ENCODE results near the gene RAPSN. TPM values are rescaled to one million over a fixed set of nuclear protein-coding genes. Genes with fewer than 3 reads are reported as not detected.

RAPSN gene
- total RNA-seq, 1 donor from 2014 or later = 6.3 TPM

DNA sequence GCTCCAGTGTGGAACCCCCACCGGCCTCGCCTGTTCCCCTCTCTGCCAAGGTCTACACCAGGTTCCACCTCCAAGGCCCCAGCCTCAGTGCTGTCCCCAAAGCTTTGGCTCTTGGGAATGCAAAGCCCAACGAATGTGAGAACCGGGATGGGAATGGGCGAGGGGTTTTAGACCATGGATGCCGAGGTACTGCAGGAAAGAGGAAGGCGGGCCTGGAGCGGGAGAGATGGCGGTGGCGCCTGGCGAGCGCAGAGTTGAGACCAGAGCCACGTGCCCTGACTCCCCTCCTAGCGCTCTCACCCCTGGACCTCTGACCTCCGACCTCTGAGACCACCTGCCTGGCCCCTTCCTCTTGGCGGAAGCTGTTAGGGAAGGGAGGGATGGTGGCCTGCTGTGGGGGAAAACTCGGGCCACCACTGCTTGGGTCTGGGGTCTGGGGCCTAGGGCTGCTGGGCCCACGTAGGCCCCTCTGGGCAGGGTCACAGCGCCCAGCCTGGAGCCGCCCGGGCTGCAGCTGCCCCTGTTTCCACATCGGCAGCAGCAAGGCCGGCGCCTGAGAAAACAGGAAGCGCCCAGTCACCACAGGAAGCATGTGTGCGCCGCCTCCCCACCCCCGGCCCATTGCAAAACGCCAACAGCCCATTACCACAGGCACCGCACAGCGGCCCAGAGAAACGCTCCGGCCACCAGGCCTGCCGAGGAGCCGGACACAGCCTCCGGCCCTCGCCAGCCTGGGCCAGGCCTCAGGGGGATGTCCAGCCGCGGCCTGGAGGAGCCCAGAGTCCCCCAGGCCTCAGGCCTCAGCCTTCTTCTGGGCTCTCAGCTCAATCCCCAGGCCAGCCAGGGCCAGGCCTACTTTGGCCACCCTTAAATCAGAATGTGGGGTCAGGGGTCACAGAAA is 54.4 kb downstream of the RAPSN start:
- intact Hi-C loops (cut with micrococcal nuclease) = no loop called here
- DNase-seq = peak; percentile 77
- peak; percentile 57 for ATAC-seq

DNA sequence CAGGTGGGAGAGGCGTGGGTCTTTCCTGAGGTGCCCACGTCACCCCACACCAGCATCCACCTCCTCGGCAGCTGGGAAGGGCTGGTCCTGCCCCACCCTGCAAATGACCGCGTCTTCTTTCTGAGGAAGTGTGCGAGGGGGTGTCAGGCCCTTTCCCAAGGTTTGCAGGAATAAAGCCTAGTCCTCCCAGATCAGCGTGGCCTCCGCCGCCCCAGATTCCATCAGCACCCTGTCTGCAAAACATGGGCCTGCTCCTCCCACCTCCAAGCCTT is 55.0 kb downstream of the RAPSN start:
- DNase-seq (no peak), ATAC-seq (peak; percentile 42)
- intact Hi-C loops (cut with micrococcal nuclease) = no loop called here

DNA sequence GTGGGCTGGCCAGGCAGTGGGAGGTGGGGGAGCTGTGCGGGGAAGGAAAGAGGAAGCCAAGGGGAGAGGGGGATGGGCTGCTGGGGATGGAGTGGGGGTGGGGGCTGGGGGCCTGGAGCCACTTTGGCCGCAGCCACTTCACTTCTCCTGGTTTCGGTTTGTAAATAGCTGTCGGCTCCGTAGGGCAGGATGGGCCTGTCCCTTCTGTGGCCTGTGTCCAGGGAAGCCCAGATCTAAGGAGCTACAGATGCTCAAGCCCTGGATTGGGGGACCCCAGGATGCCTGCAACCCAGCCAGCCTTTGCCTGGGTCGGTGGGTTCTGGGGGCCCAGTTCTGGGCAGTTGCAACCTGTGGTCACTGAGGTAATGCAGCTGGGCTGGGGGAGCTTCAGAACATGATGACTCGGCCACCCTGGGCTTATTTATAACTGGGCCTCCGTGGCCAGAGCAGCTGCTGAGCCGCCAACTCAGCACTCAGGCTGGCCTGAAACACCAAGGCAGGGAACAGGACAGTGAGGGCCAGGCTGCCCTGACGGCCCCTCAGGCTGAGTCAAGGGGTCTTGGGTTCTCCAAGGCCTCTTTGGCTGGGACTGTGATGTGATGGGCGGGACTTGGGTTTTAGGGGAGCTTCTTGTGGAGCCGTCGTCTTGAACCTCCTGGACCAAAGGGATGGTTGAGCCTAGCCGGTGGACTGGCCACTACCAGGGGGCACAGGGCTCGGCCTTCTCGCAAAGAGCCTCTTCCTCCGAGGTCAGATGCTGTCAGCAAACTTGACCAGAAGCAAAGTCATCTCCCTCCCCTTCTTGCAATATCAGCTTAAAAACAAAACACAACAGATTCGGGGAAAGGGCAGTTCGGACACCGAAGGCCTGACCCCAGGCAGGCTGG is 55.5 kb downstream of the RAPSN start:
- intact Hi-C loops (cut with micrococcal nuclease) = no loop called here
- ATAC-seq = peak; percentile 61
- DNase-seq = peak; percentile 61

DNA sequence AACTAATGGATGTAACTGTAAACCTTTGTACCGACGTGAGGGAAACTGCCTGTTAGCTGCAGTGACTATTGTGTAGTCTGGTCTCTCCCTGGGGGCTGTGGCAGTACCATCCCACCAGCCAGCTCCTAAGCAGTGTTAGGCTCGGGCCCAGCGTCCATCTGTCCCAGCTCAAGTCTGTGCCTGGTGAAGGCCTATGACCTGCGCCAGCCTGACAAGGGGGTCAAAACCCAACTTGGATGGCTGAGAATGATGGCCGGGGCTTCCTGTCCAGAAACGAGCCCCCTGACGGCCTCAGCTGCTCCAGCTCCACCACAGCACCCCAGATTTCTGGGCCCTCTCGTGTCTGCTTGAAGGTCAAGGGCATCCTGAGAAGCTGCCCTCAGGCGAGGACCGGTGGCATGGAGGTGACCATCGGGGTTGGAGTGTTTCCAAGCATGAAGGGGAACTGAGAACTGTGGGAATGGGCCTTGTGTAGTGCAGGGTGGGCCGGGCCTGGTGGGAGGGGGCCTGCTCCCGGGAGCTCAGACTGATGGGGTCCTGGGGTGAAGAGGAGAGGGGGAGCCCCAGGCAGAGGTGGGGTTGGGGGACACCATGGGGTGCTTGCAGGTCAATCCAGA is 56.3 kb downstream of the RAPSN start:
- DNase-seq = no peak
- intact Hi-C loops (cut with micrococcal nuclease) = no loop called here
- peak; percentile 5 for ATAC-seq

DNA sequence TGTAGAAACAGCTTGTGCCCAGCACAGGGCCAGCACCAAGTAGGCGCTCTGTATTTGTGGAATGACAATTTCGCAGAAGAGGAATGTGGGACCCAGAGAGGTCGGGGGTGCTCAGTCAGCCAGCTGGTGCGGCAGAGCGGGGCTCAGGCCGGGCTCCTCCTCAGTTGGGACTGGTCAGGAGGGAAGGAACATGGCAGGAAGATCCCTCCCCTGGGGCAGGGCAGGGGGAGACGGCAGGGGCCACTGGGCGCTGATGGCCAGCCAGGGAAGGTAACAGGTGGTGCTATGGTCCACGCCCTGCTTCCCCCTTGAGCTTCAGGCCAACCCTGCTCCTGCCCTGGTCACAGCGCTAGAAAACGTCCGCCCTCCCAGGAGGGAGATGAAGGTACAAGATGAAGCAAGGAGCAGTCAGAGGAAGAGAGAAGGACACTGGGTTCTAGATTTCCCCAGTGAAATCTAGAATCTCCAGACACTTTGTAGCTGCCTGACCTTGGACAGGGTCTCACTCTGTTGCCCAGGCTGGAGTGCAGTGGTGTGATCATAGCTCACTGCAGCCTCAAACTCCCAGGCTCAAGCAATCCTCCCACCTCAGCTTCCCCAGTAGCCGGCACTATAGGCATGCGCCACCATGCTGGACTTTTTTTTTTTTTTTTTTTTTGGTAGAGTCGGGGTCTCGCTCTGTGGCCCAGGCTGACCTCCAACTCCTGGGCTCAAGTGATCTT is 57.1 kb downstream of the RAPSN start:
- no peak for DNase-seq
- ATAC-seq = no peak
- intact Hi-C loops (cut with micrococcal nuclease) = no loop called here

DNA sequence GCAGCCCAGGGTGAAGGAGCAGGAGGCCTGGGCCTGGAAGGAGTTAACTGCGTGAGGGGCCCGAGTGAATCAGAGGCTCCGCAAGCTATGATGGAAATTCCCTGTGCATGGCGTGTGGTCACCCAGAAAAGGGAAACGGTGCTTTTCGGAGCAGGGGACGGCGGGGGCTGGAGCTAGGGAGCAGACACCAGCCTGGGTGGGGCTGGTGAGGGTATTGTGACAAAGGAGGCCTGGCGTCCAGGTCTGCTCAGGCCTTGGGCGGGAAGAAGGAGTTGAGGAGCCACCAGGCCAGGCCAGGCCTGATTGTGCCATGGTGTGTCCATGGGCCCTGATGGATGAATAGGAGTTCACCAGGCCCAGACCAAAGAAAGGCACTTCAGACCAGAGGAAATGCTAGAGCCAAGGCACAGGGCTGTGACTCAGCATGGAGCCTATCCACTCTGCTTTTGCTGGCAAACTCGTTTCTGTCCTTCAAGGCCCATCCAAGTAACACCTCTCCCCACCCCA is 57.8 kb downstream of the RAPSN start:
- DNase-seq (peak; percentile 61), ATAC-seq (peak; percentile 8)
- intact Hi-C loops (cut with micrococcal nuclease) = no loop called here

DNA sequence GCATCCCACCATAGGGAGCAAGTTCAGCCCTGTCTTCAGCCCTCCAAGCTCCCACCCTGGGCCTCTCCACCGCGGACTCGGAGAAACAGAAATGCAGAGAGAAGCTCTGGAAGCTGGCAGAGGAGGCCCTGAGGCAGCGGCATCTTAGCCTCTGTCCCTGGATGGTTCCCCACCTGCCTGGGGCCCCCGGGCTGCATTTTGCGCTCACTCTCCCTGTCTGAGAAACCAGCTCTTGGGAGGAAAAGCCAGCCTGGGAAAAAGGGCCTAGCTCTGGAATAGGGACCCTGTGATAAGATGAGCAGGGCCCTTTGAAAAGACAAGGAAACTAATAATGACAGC is 58.5 kb downstream of the RAPSN start:
- ATAC-seq = no peak
- DNase-seq = no peak
- intact Hi-C loops (cut with micrococcal nuclease) = no loop called here

DNA sequence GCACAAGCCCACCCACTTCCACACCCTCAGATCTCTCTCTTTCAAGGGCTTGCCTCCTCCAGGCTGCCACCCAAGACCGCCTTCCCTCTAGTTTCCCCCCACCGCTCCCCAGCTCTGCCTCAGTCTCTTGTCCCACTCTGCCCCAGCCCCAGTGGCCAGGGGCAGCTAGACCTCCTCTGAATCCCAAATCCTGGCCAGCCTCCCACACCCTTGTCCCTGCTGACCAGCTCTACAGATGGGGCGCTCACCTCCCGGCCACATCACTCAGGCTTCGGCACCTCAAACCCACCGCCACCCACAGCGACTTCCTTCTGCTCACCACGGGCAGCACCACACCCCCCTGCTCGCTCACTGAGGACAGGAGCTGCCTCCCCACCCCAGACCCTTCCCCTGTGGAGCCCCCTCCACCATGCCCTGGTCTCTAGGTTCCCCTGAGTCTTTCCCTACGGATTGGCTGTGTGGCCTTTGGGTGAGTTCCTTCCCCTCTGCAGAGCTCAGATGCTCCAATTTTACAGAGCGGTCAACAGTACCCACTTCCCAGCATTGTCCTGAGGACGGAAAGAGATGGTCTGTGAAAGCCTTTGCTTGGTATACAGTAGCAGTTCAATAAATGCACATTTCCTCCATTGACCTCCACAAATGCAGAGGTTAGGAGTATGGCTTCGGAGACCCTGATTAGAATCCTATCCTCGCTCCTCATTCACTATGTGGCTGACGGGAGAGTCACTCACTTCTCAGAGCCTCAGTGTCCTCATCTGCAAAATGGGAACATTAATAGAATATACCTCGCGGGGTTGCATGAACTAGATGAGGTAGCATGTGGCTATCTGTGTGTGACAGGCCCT is 59.1 kb downstream of the RAPSN start:
- DNase-seq (no peak), ATAC-seq (no peak)
- intact Hi-C loops (cut with micrococcal nuclease) = no loop called here

DNA sequence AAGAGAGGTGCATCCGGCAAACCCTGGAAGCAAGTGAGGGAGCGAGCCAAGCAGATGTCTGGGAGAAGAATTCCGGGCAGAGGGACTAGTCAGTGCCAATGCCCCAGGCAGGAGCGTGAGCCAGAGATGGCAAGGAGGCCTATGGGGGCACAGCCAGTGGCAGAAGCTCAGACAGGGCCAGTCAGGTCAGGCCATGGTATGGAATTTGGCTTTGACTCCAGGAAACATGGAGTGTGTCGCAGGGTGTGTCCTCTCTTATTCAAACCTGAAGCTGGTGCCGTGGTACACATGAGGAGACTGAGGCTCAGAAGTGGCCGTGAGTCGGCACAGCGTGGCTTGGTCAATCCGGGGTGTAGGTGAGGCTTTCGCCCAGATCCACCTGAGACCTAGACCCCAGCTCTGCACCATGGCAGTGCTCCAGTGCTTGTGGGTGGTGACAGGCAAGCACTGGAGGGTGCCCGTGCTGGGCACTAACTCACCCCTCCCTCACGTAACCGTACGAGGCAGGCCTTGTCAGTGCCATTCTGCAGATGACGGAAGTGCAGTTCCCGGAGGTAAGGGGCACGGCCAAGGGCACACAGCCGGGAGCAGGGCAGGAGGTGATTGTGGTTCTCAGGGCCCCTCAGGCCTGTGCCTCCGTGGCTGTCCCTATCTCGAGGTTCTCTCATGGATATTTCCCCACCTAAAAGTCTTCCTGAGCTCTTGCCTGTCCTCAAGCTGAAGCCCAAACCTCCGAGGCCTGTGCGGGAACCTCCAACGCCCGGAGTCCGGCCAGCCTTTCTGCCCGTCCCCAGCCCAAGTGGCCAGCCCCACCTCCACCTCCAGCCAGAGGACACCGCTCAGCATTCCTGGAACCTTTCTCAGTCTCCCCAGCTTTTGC is 60.0 kb downstream of the RAPSN start:
- intact Hi-C loops (cut with micrococcal nuclease) = no loop called here
- no peak for ATAC-seq

DNA sequence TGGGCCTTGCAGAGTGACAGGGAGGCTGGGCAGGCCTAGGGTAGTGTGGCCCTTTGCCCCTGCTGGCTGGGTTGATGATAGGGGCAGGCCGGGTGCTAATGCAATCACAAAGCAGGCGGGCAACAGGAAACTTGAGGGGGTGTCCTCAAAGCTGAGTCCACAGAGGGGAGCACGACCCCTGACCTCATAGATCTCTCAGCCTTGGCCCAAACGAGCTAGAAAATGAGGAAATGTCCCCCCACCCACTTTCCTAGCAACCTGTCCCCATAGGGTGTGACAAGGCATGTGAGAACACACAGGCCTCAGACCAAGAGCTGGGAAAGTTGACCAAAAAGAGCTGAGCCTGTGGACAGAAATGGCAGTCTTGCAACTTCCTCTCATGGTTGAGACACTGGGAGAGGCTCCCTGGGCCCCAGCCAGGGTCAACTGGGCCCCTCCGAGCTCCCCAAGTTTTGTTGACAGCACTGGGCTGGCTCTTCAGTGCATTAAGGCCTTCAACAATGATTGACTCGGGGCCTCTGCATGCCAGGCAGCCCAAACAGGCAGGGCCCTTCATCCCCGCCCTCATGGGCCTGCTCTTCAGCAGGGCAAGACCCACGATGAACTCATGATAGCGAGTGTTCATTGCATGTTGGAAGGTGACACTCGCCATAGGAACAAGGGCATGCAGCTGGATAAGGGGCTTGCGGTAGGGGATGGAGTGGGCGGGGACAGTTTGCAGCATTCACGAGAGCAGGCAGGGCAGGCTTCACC is 60.8 kb downstream of the RAPSN start:
- DNase-seq = no peak
- ATAC-seq = peak; percentile 20

More for the DNA sequence above, 60.0 kb downstream of the RAPSN start:
- no peak for DNase-seq

More for the DNA sequence above, 60.8 kb downstream of the RAPSN start:
- intact Hi-C loops (cut with micrococcal nuclease) = no loop called here

Small RNA genes within 50 kb of the gene (microRNA-seq; reads per million reads assigned to microRNA genes)
- gene MIR4487 (ENCODE audit: borderline number of aligned reads) = not detected

Other genes starting within 250 kb of the RAPSN start
- gene DDB2, start 234.2 kb downstream of the RAPSN start, total RNA-seq = 9.5 TPM
- 20.3 TPM for gene ACP2, start 200.3 kb downstream of the RAPSN start, total RNA-seq
- gene NR1H3, start 191.1 kb downstream of the RAPSN start, total RNA-seq = 15.6 TPM
- 46.4 TPM for gene MADD, start 179.0 kb downstream of the RAPSN start, total RNA-seq
- gene MYBPC3, start 96.4 kb downstream of the RAPSN start, total RNA-seq = 2,596 TPM
- gene SPI1, start 70.6 kb downstream of the RAPSN start, total RNA-seq = 11.2 TPM
- gene SLC39A13, start 40.5 kb downstream of the RAPSN start, total RNA-seq = 39.5 TPM
- 180 TPM for gene PSMC3, start 22.7 kb downstream of the RAPSN start, total RNA-seq
- 97.3 TPM for gene CELF1, start 104.0 kb upstream of the RAPSN start, total RNA-seq
- gene PTPMT1, start 116.5 kb upstream of the RAPSN start, total RNA-seq = 14.9 TPM
- gene KBTBD4, start 129.8 kb upstream of the RAPSN start, total RNA-seq = 13.2 TPM
- 319 TPM for gene NDUFS3, start 129.9 kb upstream of the RAPSN start, total RNA-seq
- not detected for gene FAM180B, start 137.5 kb upstream of the RAPSN start, total RNA-seq
- not detected for gene C1QTNF4, start 145.3 kb upstream of the RAPSN start, total RNA-seq
- gene MTCH2, start 193.4 kb upstream of the RAPSN start, total RNA-seq = 107 TPM